SK-N-SH (cell line): ENCODE results near the gene UTF1.

Experiments used
- CTCF ChIP-seq: fragments of 200-600 bp; sonication (generic); IDR thresholded peaks from 2 replicates; pipeline ENCODE4 v1.6.1; 2017; ENCODE audit warnings: antibody characterized with exemption, mild to moderate bottlenecking, moderate library complexity
- EP300 ChIP-seq, 2 experiments: IDR thresholded peaks; 2 replicates each; pipeline versions ENCODE4 v1.4.0 to v1.6.1; 2012; ENCODE audit warnings: borderline replicate concordance in 1 of 2, low read depth in 1 of 2, low read length in 1 of 2
- EZH2phosphoT487 ChIP-seq: fragments of 200-600 bp; sonication (generic); IDR thresholded peaks from 2 replicates; pipeline ENCODE4 v1.6.1; 2017; ENCODE audit warnings: low read depth, mixed run types, mild to moderate bottlenecking, antibody characterized with exemption, moderate library complexity, borderline replicate concordance
- FOXM1 ChIP-seq: IDR thresholded peaks from 2 replicates; pipeline ENCODE4 v1.4.0; 2012; ENCODE audit warnings: low read depth, mild to moderate bottlenecking
- JUND ChIP-seq: IDR thresholded peaks from 2 replicates; pipeline ENCODE4 v1.4.0; 2012
- MXI1 ChIP-seq: IDR thresholded peaks from 2 replicates; pipeline ENCODE4 v1.6.1; 2012; ENCODE audit warnings: mild to moderate bottlenecking, low read depth, low read length, improper control_type of control experiment
- PBX3 ChIP-seq: IDR thresholded peaks from 2 replicates; pipeline ENCODE4; 2012
- POLR2AphosphoS5 ChIP-seq: IDR thresholded peaks from 2 replicates; pipeline ENCODE4 v1.6.1; 2012; ENCODE audit warnings: low read depth, low read length
- RCOR1 ChIP-seq: fragments of 150-350 bp; IDR thresholded peaks from 2 replicates; pipeline ENCODE4 v1.6.1; 2017; ENCODE audit warnings: antibody characterized with exemption, low read length
- REST ChIP-seq: IDR thresholded peaks from 2 replicates; pipeline ENCODE4 v1.6.1; 2012; ENCODE audit warnings: mild to moderate bottlenecking, low read depth, low read length, moderate library complexity
- TEAD4 ChIP-seq: IDR thresholded peaks from 2 replicates; pipeline ENCODE4 v1.4.0; 2012; ENCODE audit warnings: mild to moderate bottlenecking, borderline replicate concordance; ENCODE audit not compliant: insufficient read depth
- ZBTB33 ChIP-seq: IDR thresholded peaks from 2 replicates; pipeline ENCODE4 v1.4.0; 2012; ENCODE audit warnings: low read depth, borderline replicate concordance

- TF ChIP-seq REST (no peak), MXI1 (no peak), FOXM1 (no peak), CTCF (no peak), PBX3 (no peak), ZBTB33 (no peak), EP300 (IDR thresholded peaks at IDR 0.05; ENCODE audit: borderline replicate concordance in 1 of 2, low read depth in 1 of 2, low read length in 1 of 2) (no peak), JUND (no peak), TEAD4 (no peak), RCOR1 (no peak), EZH2phosphoT487 (no peak), POLR2AphosphoS5 (no peak)
Observed at GRCh38 chr10:133273534-133274143, 43.6 kb downstream of the UTF1 start.
